Measurements from ENCODE around the gene RPL37. TPM values are rescaled to one million over a fixed set of nuclear protein-coding genes. Genes with fewer than 3 reads are reported as not detected.
A peak's percentile ranks its signal among the peaks of the same experiment; 100 is the strongest.
"Not testable (repeated sequence)": the region's sequence is repeated elsewhere in the genome, so short reads cannot be mapped to it uniquely, and the experiment has no call there.

The RPL37 gene
- polyA plus RNA-seq, 10 donors: 2,251 to 3,110 (median 2,597) TPM

DNA sequence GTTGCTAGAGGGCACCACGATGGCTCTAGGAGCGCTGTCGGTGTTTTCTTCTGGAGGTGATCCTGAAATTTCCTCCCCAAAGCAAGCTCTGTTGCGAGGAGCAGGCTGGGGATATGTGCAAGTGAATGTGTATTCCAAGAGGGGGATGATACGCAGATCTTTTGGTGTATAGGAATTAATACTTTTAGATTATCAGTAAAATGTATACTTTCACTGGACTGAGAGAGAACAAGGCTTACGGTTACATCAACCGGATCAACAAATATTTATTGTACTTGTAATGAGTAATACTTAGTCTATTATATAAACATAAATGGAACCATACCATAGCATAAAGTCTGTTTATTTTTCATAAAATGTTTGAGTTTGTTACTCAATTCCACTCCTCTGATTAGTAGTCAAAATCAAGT, 36.2 kb downstream of the RPL37 start:
- DNase-seq: peak in 1 of 3 donors; percentile 40

DNA sequence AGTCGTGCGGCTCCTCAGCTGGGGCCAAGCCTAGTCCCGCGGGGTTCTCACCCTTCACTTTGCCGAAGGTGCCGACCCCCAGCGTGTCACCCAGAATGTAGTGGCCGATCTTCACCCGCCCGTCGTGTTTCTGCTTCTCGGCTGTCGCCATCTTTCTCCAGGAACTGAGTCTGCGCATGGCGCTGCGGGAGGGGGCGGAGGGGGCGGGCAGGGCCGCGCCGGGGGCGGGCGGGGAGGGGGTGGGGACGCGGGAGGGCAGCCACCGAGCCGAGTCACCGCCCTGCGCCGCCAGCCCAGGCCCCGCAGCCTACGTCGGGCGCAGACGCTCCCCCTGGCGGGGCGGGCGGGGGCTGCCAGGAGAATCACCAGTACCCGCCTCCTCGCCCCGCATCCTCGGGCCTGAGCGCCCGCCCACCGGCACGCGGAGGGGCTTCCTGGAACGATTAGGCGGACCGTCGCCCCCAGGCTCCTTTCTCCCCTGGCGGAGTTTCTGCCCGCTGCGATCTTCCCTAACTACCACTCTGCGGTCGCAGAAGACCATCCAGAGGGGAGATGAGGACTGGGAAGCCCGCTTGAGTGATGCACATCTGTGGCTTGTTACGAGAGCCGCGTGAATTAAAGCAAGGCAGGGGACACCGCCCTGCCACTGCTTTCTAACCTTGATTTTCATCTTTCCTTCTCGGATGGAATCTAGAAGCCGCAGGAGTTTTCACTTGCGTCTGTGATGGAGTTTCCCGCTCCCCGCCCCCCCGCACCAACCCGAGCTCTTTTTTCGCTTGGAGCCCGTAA, 36.8 kb downstream of the RPL37 start, which contains the start of gene PRKAA1:
PRKAA1 (minus strand) TSS at position 363 of the 789 bp plus-strand sequence; CDS start at position 178, 185 bp downstream.
- peak; percentile 89 to 95 (median 89) for DNase-seq

DNA sequence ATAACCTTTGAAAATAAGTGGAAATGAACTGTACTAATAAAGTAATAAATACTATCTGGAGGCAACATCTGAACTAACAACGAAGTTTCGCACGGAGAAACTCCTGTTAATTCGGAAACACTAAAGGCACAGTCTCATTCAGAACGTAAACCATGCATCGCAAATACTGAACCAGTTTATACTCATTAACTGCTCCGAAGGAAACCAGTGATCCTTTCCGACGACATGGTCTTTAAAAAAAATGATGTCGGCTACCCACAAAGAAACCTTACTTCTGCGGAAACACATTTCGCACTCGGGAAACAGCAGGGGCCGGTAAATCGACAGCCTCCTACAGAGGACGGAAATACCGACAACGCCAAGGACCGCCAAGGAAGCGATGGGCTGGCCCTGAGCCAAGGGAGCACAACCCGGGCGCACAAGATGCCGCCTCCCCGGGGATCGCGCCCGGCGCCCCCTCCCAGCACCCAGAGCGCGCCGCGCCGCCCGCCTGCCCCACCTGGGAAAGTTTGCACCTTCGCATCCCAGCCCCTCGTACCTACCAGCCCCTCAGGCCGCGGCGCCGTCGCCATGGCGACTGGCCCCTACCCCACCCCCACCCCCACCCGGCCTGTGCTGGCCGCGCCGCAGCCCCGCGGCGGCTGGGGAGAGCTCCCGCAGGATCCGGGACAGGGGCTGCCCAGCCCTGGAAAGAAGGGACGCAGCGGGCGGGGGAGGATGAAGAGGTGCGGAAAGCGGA, 37.6 kb downstream of the RPL37 start:
- DNase-seq: peak; percentile 53 to 84 (median 70)

DNA sequence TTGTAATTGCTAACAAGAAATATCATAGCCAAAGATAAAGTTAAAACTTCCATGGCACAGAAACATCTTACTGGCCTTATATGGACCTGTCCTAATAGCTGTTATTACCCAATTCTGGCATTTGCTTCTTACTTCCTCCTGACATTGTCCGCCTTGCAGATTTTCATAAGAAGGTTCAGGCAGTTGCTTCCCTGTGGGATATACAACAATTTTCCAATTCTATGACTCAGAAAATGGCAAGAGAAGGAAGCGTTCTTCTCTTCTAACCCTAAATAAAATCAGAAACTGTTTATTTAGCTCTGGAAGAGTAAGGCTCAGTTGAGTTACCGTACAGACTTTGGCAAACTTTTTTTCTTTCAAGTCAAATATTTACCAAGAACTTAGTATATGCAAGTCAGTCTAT, 38.5 kb downstream of the RPL37 start:
- DNase-seq: peak in 2 of 3 donors; percentile 6 to 40

DNA sequence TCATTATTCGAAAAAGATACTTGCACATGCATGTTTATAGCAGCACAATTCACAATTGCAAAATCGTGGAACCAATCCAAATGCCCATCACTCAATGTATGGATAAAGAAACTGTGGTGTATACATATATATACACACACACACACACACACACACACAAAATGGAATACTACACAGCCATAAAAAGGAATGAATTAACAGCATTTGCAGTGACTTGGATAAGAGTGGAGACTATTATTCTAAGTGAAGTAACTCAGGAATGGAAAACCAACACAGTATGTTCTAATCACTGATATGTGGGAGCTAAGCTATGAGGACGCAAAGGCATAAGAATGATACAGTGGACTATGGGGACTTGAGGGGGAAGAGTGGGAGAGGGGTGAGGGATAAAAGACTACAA, 40.1 kb downstream of the RPL37 start:
- not testable (repeated sequence) for DNase-seq

DNA sequence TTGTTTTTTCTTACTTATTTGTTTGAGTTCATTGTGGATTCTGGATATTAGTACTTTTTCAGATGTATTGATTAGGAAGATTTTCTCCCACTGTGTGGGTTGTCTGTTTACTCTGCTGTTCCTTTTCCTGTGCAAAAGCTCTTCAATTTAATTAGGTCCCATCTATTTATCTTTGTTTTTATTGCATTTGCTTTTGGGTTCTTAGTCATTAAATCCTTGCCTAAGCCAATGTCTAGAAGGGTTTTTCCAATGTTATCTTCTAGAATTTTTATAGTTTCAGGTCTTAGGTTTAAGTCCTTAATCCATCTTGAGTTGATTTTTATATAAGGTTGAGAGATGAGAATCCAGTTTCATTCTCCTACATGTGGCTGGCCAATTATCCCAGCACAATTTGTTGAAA, 40.7 kb downstream of the RPL37 start:
- DNase-seq: not testable (repeated sequence)

DNA sequence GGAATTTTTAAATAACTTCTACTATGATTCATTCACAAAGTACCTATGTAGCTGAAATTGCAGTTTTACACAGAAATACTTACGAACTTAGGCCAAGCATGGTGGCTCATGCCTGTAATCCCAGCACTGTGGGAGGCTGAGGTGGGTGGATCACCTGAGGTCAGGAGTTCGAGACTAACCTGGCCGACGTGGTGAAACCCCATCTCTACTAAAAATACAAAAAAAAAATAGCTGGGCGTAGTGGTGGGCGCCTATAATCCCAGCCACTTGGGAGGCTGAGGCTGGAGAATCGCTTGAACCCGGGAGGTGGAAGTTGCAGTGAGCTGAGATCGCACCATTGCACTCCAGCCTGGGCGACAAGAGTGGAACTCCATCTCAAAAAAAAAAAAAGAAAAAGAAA, 42.3 kb downstream of the RPL37 start:
- not testable (repeated sequence) for DNase-seq

DNA sequence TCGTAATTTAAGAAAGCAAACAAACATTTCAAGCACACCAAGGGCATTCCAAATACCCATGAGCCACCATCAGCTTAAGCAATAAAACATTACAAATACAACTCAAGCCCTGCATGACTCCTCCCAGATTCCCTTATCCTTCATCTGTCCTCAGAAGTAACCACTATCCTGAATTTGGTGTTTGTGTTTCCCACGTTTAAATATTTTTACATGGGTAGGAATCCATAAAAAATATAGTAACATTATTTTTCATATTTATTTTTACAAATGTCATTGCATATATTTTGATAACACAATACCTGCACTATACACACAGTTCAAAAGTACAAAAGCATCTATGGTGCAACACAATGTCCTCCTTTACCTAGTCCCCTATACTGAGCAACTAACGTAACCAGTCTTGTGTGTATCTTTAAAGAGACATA, 43.3 kb downstream of the RPL37 start:
- DNase-seq: no peak

DNA sequence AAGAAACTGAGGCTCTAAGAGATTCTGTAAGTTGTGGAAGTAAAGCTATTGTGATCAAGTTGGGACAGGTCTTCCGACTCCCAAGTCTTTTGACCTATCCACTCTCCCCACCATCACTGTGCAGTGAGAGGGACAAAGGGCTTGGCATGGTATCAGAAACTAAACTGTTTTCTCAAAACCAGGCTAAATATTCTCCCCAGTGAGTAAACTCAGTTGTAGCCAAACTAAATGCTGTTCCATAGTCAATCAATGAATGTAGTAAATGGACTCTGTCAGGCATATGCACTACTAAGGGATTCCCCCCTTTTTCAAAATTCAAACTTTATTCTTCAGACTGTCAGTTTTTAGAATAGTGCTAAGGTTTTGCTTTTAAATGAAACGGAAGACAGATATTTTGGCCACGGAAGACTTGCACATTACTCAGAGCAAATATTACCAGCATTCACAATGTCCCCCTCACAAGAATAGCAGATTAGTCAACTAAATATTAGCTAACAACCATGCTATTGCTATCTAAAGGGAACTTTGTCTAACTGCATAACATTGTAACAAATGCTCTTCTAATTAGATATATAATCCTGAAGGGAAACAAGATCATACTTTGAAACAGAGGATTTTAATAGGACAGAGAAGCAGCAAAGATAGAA, 44.0 kb downstream of the RPL37 start:
- DNase-seq: no peak

DNA sequence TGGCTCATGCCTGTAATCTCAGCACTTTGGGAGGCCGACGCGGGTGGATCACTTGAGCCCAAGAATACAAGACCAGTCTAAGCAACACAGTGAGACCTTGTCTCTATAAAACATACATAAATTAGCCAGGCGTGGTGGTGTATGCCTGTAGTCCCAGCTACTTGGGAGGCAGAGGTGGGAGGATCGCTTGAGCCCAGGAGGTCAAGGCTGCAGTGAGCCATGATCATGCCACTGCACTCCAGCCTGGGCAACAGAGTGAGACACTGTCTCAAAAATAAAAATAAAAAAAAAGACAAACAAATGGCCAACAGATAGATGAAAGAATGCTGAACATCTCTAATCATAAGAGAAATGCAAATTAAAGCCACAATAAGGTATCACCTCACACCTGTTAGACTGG, 46.1 kb downstream of the RPL37 start:
- DNase-seq: not testable (repeated sequence)

DNA sequence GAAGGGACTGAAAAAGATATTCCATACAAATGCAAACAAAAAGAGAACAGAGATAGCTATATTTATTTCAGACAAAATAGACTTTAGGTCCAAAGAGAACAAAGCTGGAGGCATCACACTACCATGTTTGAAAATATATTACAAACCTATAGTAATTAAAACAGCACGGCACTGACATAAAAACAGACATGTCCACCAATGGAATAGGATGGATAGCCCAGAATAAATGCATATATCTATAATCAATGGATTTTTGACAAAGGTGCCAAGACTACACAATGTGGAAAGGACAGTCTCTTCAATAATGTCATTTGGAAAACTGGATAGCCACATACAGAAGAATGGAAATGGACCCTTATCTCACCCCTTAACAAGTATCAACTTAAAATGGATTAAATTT, 47.0 kb downstream of the RPL37 start:
- DNase-seq: no peak

DNA sequence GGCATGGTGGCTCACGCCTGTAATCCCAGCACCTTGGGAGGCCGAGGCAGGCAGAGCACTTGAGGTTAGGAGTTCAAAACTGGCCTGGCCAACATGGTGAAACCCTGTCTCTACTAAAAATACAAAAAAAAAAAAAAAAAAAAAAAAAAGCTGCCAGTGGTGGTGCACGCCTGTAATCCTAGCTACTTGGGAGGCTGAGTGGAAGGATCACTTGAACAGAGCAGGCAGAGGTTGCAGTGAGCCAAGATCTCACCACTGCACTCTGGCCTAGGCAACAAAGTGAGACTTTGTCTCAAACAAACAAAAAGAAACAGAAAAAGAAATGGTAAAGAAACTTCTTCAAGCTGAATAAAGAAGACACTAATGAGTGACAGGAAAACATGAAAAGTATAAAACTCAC, 48.4 kb downstream of the RPL37 start:
- DNase-seq: not testable (repeated sequence)

DNA sequence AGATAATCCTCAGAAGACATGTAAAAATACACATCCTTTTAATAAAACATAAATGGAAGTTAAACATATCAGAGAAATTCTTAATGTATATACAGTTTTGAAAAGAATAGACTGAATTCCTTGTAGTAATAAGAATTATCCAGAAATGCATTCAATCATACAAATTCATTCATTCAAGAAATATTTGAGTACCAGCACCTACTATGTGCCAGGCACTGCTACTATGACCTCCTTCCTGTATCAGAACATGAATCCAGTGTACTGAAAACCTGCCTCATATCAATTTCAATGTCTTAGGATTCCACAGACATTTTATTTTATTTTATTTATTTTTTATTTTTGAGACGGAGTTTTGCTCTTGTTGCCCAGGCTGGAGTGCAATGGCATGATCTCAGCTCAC, 50.1 kb downstream of the RPL37 start:
- no peak for DNase-seq

DNA sequence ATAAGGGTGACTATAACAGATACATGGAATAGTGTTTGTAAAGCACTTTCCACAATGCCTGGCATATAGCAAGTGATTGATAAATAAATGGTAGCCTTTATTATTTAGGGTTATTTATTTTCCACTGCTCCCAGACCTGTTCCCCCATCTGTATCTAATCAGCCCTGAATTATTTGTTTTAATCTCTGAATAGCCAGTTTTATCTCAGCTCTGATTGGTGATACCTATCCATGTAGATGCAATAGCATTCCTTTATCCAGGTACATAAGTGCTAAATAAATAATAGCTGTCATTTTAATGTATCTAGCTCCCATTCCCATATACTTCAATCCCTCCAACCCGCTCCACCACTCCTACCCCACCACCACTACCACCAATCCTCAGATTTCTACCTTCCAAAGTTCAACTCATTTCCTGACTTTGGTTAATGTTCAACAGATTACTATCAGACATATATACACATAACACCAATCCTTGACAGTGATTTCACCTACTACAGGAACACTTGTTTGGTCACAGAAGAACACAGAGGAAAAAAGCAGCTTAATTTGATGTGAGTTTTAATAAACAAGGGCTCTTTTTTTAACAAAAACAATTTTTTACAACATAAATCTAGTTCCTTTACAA, 50.9 kb downstream of the RPL37 start:
- no peak for DNase-seq

DNA sequence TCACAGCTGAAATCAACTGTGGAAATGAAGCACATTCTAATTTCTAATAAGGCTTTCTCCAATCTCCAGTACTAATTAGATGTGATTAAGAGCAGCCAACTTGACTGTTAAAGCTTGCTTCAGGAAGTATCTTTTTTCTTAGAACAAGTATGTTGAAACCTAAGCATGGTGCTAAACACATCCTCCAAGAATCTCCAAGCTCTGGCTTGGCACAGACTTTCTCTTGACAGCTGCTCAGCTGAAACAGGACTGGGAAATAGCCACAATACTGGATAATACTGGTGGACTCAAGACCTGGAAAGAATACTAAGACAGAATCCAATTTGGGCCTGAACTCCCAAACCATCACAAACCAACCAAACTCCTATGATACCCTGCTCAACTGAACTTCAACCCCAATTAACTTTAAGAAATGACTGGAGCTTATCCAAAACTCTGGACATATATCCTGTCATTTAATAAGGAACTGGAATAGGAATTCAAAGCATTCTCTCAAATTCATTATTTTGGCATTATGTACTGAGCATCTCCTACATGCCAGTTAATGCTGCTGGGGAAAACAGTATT, 53.1 kb downstream of the RPL37 start:
- no peak for DNase-seq

DNA sequence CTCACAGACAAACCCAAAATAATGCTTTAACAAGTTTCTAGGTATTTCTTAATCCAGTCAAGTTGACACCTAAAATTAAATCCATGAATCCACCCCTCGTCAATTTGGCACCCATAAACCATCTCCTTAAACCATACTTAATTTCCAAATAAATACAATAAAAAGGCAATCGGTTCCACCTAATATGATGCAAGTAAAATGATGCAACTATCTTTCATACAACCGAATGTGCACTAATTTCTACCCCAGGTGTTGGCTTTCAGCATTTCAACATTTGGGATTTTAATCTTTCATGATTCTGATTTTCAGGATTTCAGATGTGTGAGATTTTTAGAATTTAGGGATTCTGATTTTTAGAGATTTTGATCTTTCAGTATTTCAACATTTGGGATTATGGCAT, 54.2 kb downstream of the RPL37 start:
- no peak for DNase-seq

DNA sequence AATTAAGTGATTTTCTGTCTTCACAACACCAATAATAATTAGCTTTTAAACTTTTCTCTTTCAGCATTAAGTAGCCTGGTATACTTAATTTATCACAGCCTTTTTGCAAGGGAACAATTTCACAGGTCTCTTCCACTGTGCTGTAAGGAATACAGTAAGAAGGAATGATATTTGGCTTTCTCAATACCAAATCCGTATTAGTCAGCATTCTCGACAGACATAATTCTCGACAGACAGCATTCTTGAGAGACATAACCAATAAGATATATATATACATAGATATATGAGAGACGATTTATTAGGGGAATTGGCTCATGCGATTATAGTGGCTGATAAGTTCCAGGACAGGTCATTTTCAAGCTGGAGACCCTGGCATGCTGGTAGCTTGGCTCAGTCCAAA, 54.8 kb downstream of the RPL37 start:
- no peak for DNase-seq

DNA sequence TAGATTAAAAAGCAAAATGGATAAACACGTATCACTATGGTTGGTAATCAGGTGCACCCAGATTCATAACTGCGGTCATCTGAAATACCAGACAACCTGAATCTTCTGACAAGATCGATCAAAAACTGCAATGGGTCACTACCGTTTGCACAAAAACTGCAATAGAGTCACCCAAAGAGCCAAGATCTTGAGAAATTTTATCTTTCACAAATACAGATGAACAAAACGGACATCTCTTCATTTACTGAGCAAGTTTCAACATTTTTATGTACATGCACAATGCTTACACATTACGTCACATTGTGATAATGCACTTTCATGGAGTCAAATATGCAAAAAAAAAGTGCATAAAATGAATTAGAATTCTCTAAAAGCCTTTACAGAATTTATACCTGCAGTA, 55.5 kb downstream of the RPL37 start:
- no peak for DNase-seq

DNA sequence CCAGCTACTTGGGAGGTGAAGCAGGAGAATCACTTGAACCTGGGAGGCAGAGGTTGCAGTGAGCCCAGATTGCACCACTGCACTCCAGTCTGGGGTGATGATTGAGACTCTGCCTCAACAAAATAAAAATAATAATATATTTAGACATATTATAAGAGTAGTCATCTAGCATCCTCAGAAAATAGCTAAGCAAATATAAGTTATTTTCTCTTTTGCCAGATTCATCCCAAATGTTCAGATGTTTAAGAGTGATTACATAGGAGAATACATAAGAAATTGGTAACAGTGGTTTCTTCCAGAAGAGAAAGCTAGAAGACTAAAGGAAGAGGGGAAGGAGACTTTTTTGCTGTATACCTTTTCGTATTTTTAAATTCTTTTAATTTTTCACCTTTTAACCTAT, 56.9 kb downstream of the RPL37 start:
- DNase-seq: no peak

DNA sequence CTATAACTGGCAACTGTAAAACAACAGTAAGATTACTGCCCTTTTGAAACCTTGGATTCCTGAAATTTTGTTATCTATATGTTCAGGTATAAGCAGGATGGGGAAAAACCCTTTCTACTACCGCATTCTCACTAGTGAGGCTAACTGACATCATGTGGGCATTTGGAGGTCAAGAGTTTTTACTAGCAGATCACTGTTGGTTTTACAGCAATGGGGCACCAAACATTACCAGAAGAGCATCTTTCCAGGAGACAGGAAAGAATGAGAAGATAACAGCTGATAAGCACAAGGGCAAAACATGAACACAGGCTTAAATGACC, 58.4 kb downstream of the RPL37 start:
- DNase-seq: no peak

DNA sequence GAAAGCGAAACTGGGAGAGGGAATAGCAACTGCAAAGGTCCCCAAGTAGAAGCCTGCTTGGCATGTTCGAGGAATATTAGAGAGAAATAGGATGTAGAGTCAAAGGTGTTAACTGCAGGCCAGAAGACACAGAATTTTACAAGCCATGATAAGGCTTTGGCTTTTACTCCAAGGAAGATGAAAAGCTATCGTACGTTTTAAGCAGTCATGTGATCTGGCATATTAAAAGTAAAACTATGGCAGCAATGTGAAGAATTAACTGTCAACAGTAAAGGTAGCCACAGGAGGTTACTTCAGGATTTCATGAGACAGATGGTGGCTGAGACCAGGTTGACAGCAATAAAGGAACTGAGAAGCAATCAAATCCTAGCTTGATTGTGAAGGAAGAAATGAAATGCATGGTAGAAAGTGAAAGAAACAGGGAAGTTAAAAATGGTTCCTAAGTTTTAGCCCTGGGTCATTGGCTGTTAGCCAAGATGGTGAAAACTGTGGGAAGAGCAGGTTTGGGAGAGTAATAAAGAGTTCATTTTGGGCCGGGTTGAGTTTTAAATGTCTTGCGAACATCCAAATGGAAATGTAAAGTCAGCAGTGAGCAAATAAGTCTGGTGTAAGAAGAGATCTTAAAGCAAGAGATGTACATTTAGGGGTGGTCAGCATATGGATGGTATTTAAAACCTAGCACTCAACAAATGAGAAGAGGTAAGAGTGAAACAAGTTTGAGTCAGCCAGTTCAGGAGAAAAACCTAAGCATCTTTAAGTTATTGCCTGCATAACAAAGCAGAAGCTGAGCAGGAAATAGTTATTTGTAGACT, 59.0 kb downstream of the RPL37 start:
- no peak for DNase-seq

All from muscle of back (tissue), 11 donors.